SU-DHL-6 (cell line): Measurements from ENCODE around the gene MRPL44.

ENCODE experiments used
- H2AFZ ChIP-seq: fragments of 200-600 bp; sonication (generic); 2 replicates; pipeline ENCODE4 v1.6.1; 2014; ENCODE audit warnings: low read depth, mild to moderate bottlenecking, moderate library complexity, mixed read lengths, antibody characterized with exemption, low read length; ENCODE audit not compliant: severe bottlenecking
- H3F3A ChIP-seq: fragments of 200-600 bp; shearing (Covaris generic); 2 replicates; pipeline ENCODE4 v1.6.0; 2016; ENCODE audit warnings: antibody characterized with exemption, mild to moderate bottlenecking; ENCODE audit not compliant: insufficient read depth
- H3K27ac ChIP-seq: fragments of 200-600 bp; sonication (generic); 2 replicates; pipeline ENCODE4 v1.5.1; 2016; ENCODE audit warnings: low read depth, mild to moderate bottlenecking, low read length, moderate library complexity, mixed read lengths
- H3K27me3 ChIP-seq: fragments of 200-600 bp; sonication (generic), shearing (Covaris generic); 2 replicates; pipeline ENCODE4 v1.6.0; 2014; ENCODE audit warnings: mild to moderate bottlenecking, low read length
- H3K36me3 ChIP-seq: fragments of 200-600 bp; sonication (generic); 2 replicates; pipeline ENCODE4 v1.6.1; 2014; ENCODE audit warnings: mild to moderate bottlenecking, low read length, mixed read lengths
- H3K4me2 ChIP-seq: fragments of 300-600, 200-600 bp; shearing (Covaris generic), sonication (generic); 2 replicates; pipeline ENCODE4 v1.6.0; 2014; ENCODE audit warnings: low read length, low read depth, mild to moderate bottlenecking; ENCODE audit not compliant: poor library complexity, severe bottlenecking
- H3K4me3 ChIP-seq: fragments of 200-600 bp; sonication (generic); 2 replicates; pipeline ENCODE4 v1.5.1; 2014; ENCODE audit warnings: antibody characterized with exemption, low read length, mild to moderate bottlenecking, mixed read lengths; ENCODE audit not compliant: insufficient read depth, poor library complexity, severe bottlenecking
- H3K79me2 ChIP-seq: fragments of 200-600 bp; sonication (generic); 2 replicates; pipeline ENCODE4 v1.6.1; 2014; ENCODE audit warnings: mild to moderate bottlenecking, low read length, moderate library complexity; ENCODE audit not compliant: insufficient read depth
- H3K9ac ChIP-seq: fragments of 200-600 bp; sonication (generic); 2 replicates; pipeline ENCODE4 v1.7.0; 2014; ENCODE audit warnings: mild to moderate bottlenecking, low read length
- H3K9me2 ChIP-seq: fragments of 200-600 bp; sonication (generic); replicated peaks from 2 replicates; pipeline ENCODE4 v1.6.1; 2014; ENCODE audit warnings: low read length; ENCODE audit not compliant: insufficient read depth
- H3K9me3 ChIP-seq: fragments of 200-600 bp; sonication (generic); 2 replicates; pipeline ENCODE4 v1.6.1; 2014; ENCODE audit warnings: low read length, mixed read lengths; ENCODE audit not compliant: insufficient read depth
- H4K20me1 ChIP-seq: fragments of 200-600 bp; sonication (generic); 2 replicates; pipeline ENCODE4 v1.6.1; 2014; ENCODE audit warnings: low read depth, mild to moderate bottlenecking, antibody characterized with exemption, low read length, moderate library complexity, mixed read lengths
- EZH2phosphoT487 ChIP-seq: fragments of 200-600 bp; sonication (generic), shearing (Covaris generic); conservative IDR thresholded peaks from 2 replicates; pipeline ENCODE4 v1.6.1; 2018; ENCODE audit warnings: mild to moderate bottlenecking, antibody characterized with exemption, low read length, moderate library complexity, mixed read lengths
- TF ChIP-seq, protein P1 (sequence below): fragments of 200-600 bp; sonication (generic); IDR thresholded peaks from one replicate; pipeline ENCODE4 v1.5.1; 2017; ENCODE audit warnings: antibody characterized with exemption, mild to moderate bottlenecking, low read length, moderate library complexity; ENCODE audit not compliant: insufficient read depth, poor library complexity, severe bottlenecking

Gene MRPL44

GRCh38 chr2:224008702-224009261, 51.5 kb downstream of the MRPL44 start:
- H3K4me2 ChIP-seq = no peak overlapping the region
- H2AFZ ChIP-seq = no peak overlapping the region
- no peaks in the 10 kb centered on the region for H3F3A ChIP-seq
- H3K27me3 ChIP-seq = no peaks in the 10 kb centered on the region
- no peak overlapping the region for H3K9ac ChIP-seq
- H3K79me2 ChIP-seq = no peaks in the 10 kb centered on the region
- H3K27ac ChIP-seq = no peak overlapping the region
- H3K36me3 ChIP-seq = no peaks in the 10 kb centered on the region
- H4K20me1 ChIP-seq = no peaks in the 10 kb centered on the region
- no peaks in the 10 kb centered on the region for H3K9me2 ChIP-seq
- TF ChIP-seq, protein P1, sequence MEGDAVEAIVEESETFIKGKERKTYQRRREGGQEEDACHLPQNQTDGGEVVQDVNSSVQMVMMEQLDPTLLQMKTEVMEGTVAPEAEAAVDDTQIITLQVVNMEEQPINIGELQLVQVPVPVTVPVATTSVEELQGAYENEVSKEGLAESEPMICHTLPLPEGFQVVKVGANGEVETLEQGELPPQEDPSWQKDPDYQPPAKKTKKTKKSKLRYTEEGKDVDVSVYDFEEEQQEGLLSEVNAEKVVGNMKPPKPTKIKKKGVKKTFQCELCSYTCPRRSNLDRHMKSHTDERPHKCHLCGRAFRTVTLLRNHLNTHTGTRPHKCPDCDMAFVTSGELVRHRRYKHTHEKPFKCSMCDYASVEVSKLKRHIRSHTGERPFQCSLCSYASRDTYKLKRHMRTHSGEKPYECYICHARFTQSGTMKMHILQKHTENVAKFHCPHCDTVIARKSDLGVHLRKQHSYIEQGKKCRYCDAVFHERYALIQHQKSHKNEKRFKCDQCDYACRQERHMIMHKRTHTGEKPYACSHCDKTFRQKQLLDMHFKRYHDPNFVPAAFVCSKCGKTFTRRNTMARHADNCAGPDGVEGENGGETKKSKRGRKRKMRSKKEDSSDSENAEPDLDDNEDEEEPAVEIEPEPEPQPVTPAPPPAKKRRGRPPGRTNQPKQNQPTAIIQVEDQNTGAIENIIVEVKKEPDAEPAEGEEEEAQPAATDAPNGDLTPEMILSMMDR = no peak
- no peaks in the 10 kb centered on the region for H3K9me3 ChIP-seq
- no peak overlapping the region for H3K4me3 ChIP-seq

DNA sequence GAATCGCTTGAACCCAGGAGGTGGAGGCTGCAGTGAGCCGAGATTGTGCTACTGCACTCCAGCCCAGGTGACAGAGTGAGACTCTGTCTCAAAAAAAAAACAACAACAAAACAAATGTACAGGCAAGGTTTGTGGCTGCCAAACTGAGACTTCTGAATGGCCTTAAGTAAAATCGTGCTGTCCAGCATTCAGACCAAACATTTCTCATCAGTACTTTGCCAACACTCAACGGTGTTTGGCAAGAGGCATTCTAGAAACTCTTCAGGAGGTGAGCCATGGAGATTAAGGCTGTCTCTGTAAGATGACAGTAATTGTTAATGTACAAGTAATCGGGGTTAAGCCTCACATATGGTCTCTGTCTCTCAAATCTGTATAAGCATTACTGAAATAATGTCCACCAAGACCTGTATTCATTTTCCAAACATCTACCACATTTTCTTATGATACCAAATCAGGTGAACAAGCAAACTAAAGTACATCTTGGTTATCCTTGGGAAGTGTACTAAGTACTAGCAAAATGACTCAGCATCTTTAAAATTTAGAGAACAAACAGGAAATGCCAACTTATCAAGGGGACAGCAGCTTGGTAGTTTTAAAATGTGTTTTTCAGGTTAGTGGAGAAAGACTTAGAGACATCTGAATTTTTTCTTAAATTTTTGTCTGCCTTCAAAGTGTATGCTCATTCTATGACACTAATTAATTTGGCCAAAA, 52.5 kb downstream of the MRPL44 start:
- Histone ChIP-seq H4K20me1 (no peaks in the 10 kb centered on the region), H3K9me3 (no peaks in the 10 kb centered on the region), H3K27ac (no peak overlapping the region), H3K27me3 (no peaks in the 10 kb centered on the region), H3K4me2 (no peak overlapping the region), H3F3A (no peaks in the 10 kb centered on the region), H3K79me2 (no peaks in the 10 kb centered on the region), H3K4me3 (no peak overlapping the region), H3K36me3 (no peaks in the 10 kb centered on the region), H2AFZ (no peak overlapping the region), H3K9me2 (no peaks in the 10 kb centered on the region), H3K9ac (no peak overlapping the region)
- TF ChIP-seq, protein P1 = no peak
- TF ChIP-seq EZH2phosphoT487 = no peak

GRCh38 chr2:224011837-224012236, 54.6 kb downstream of the MRPL44 start:
- no peaks in the 10 kb centered on the region for H3K79me2 ChIP-seq
- no peak overlapping the region for H3K9ac ChIP-seq
- no peaks in the 10 kb centered on the region for H3K9me2 ChIP-seq
- TF ChIP-seq EZH2phosphoT487 = no peak
- TF ChIP-seq, protein P1 = no peak
- H3K9me3 ChIP-seq = no peaks in the 10 kb centered on the region
- no peaks in the 10 kb centered on the region for H3F3A ChIP-seq
- H3K27ac ChIP-seq = no peak overlapping the region
- no peaks in the 10 kb centered on the region for H3K27me3 ChIP-seq
- no peak overlapping the region for H3K4me2 ChIP-seq
- H2AFZ ChIP-seq = no peak overlapping the region
- H4K20me1 ChIP-seq = no peaks in the 10 kb centered on the region
- H3K36me3 ChIP-seq = no peaks in the 10 kb centered on the region
- H3K4me3 ChIP-seq = no peak overlapping the region
